AG08396 (cell line): Measurements from ENCODE around the gene HSPA5.
A peak's percentile ranks its signal among the peaks of the same experiment; 100 is the strongest.
"Not testable (repeated sequence)": the region's sequence is repeated elsewhere in the genome, so short reads cannot be mapped to it uniquely, and the experiment has no call there.

Experiments used
- DNase-seq: peaks from one replicate; pipeline ENCODE4 v3.0.0; 2012; ENCODE audit warnings: low spot score, mixed read lengths

The HSPA5 gene

DNA sequence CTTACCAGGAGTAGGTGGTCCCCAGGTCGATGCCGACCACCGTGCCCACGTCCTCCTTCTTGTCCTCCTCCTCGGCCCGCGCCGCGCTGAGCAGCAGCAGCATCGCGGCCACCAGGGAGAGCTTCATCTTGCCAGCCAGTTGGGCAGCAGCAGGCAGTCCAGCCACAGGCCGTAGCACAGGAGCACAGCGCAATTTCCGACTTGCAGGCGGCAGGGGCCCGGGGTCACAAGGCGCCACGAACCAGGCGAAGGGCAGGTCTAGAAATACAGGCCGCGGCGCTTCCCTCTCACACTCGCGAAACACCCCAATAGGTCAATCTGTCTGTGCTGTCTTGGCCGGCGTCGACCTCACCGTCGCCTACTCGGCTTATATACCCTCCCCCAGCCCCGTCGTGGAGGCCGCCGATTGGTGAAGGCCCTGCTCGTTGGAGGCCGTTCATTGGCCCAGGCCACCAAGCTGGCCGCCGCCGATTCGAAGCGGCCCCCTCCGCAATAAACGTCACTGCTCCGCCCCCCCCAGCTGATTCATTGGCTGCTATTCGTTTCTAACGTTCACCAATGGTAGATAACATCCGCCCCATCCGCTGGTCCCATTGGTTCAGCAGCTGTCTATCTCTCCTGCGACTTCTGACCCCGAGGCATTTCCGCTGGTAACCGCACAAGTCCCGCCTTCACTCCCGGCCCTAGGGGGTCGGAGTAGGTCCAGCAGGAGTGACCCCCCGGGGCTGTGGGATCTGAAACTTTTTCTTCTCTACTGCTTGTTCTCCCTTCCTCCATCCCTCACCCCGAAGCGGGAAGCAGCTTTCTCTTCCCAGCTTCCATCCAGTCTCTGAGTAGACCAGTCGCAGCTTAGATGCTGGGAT lies at the start of gene HSPA5:
Gene HSPA5, minus strand, starts transcription at position 344 of the 863 bp plus-strand sequence. Its CDS starts 217 bp downstream, at position 127.
- DNase-seq, result peak; percentile 96

DNA sequence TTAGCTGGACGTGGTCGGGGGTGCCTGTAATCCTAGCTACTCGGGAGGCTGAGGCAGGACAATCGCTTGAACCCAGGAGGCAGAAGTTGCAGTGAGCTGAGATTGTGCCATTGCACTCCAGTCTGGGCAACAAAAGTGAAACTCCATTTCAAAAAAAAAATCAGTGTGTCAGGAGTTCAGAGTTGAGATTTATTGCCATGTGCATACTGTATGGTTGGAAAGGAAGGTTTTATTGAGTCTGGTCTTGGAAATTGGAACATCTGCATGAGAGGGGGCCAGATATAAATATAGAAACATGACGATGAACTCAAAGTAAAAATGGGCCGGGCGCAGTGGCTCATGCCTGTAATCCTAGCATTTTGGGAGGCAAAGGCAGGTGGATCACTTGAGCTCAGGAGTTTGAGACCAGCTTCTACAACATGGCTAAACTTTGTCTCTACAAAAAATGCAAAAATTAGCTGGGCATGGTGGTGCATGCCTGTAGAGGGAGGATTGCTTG lies 45.8 kb upstream of the HSPA5 start:
- not testable (repeated sequence) for DNase-seq

DNA sequence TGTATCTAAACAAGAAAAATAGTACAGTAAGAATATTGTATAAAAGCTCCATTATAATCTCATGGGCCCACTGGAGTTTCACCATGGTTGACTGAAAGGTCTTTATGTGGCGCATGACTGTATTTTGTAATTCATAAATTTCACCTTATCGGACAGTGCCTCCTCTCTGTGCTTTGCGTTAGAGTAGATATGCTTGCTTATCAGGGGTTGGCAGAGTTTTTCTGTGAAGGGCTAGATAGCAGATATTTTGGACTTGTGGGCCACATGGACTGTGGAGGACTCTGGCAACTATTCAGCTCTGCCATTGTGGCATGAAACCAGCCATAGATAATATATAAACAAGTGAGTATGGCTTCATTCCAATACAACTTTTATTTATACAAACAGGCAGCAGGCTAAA lies 43.7 kb upstream of the HSPA5 start:
- no peak for DNase-seq

DNA sequence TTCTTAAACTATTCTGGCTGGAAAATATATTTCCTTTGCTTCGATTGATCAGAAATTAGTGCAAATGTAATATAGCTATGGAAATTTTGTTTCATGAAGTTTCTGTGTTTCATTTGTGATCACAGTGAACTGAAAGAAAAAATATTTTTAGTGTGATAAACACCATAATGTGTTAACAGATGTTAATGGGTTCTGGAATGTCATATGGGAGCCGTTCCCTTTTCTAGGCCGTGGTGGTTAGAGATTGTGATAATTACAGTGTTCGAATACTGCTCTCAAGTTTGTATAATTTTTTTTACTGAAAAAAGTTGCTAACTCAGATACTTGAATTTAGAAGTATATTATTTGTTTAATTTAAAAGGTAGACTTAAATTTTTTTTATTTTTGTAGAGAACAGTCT lies 39.8 kb upstream of the HSPA5 start:
- DNase-seq, result no peak

DNA sequence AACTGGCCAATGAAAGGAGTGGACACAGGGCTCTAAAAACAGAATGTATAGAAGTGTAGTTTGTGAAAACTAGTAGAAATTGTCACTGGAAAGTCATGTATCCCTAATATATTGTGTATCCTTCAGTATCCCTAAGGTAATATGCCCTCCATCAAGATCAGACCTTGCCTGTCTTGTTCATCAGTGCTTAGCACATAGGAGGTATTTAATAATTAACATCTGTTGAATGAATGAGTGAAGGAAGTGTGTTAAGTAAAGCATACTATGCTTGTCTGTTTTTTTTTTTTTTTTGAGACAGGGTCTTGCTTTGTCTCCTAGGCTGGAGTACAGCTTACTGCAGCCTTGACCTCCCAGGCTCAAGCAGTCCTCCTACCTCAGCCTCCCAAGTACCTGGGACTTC lies 36.3 kb upstream of the HSPA5 start:
- DNase-seq, result no peak

DNA sequence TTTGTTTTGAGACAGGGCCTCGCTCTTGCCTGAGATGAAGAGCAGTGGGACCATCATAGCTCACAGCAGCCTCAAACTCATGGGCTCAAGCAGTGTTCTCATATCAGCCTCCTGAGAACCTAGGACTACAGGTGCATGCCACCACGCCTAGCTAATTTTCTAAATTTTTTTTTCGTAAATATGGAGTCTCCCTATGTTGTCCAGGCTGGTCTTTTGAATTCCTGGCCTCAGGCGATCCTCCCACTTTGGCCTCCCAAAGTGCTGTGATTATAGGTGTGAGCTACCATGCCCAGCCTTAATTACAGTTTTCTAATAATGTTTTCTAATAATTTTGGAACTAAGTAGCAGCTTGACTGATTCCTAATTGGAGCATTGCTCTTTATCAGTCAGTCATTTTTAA lies 35.6 kb upstream of the HSPA5 start:
- DNase-seq, result no peak

DNA sequence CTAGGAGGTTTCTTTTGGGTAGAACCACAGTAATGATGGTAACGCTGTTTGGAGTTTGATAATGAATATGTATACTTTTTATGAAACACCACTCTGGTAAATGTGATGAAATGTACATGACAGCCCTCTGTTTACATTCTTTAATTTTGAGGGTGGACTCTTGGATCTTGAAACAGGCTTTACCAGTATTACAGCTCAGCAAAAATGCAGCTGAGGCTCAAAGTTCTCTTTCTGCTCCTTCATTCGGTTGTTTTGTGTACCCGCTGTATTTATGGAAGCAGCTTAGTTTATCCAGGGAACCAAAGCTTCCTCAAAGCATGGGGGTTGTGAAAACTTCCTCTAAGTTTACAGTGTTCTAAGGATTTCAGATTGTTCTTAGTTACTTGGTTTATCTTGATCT lies 31.6 kb upstream of the HSPA5 start:
- peak; percentile 16 for DNase-seq

DNA sequence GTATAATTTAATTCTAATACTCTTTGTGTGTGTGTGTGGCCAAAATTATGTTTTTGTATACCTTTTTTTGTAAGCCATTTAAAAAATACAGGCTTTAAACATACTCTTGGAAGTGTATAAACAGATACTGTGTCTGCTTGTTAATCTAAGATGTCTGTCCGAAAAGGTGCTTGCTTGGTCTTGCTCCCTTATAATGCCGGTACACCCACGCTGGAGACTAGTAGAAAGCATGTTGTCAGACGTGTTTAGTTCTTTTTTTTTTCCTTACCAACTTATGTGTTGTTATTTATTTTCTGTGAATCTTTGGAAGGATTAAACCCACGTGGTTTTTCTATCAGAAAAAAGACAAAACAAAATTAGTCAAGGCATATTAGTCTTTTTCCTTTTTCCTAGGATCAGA lies 29.9 kb upstream of the HSPA5 start:
- no peak for DNase-seq

DNA sequence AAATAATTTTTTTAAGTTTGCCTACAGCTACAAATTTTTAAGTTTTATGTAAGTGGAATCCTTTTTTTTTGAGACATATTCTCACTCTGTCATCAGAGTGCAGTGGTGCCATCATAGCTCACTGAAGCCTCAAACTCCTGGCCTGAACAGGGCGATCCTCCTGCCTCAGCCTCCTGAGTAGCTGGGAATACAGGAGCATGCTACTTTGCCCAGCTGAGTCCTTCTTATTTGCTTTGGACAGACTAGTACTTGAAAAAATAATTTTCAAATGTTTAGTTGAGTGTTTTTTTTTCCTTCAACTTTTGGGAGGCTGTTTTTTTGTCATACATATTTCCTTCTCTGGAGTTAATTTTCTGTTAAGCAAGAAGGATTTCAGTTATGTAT lies 27.9 kb upstream of the HSPA5 start:
- DNase-seq, result no peak

DNA sequence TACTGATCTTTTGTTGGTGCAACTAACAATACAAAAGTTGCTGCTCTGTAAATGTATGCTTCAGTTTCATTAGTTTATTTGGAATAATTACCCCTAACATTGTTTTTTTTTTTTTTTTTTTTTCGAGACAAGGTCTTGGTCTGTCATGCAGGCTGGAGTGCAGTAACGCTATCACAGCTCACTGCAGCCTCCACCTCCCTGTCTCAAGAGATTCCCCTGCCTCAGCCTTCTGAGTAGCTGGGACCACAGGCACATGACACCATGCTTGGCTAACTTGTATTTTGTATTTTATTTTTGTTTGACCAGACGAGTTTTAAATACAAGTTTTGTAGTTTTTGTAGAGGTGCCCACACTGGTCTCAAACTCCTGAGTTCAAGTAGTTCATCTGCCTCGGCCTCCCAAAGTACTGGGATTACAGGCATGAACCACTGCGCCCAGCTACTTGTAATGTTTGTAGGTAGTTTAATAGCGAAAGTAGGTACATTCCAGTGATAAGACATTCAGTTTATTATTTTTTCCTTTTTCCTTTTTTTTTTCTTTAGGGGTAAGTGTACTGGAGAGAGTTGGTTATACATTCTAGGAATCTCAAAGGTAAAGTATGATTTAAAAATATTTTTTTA lies 27.4 kb upstream of the HSPA5 start:
- no peak for DNase-seq

DNA sequence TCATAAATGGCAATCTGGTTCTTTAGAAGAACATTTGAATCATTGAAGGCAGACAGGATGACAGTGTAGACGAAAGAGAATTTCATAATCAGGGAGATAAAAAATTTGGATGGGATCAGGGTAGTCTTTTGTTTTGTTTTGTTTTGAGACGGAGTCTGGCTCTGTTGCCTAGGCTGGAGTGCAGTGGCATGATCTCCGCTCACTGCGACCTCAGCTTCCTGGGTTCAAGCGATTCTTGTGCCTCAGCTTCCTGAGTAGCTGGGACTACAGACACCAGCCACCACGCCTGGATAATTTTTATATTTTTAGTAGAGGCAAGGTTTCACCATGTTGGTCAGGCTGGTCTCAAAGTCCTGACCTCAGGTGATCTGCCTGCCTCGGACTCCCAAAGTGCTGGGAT lies 22.9 kb upstream of the HSPA5 start:
- not testable (repeated sequence) for DNase-seq

DNA sequence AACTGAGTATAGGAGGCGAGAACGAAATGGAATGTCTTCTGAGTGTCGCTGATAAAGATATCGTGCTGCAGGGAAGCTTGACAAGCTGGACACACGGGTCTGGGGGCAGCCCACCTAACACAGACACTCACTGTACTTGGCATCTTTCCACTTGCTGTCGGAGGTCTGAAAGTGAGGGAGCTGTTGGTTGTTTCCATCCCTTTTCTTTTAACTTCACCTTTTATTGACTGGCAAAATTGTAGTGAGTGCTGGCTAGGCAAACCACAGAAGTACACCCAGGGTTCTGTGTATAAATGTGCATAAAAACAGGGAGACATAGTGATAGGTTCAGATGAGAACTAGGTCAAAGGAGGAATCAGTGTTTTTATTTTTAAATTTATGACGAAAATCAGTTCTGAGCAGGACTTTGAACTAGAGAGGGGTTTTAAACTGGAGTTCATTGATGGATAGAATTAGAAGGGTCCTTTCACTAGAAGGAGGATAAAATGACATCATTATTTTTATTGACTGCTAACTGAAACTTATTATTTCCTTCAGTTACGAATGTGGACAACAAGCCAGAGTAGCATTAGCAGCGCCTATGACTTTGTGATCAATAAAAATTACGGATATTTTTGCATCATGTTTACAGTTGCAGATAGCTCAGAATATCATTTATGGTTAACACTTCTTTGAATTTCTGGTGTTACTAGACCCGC lies 21.3 kb upstream of the HSPA5 start:
- peak; percentile 15 for DNase-seq

DNA sequence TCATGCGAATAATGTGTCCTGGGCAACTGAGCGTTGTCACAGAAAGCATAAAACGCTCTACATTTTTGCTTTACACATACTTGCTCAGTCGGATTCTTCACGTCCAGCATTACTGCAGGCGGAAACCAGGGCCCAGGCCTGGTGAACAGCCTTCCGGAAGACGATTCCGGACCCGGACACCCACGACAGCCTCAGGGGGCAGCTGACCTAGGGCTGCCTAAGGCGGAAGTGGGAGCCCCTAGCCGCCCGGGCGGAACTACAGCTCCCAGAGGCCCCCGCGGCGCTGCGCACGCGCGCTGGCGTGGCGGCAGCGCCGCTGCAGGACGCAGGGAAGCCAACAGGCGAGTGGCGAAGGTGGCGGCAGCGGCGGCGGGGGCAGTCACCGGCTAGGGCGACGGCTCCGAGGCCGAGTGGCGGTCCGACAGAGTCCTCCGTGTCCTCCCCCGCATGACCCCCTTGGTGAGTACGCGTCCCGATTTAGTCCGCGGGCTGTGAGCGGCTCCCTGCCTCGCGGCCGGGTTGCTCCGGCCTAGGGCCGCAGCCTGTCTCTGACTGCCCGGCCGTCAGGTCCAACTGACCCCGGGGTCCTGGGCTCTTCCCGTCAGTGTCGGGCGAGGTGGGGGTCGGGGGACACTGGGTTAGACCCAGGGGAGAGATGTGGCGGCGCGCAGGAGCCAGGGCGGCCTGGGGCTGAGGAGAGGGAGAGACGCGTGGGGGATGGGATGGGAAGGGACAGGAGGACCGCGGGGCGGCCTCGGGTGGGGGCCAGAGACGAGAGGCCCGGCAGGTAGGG lies 20.6 kb upstream of the HSPA5 start, which contains the start of gene GAPVD1:
Gene GAPVD1, plus strand, starts transcription at position 326 of the 793 bp plus-strand sequence. CDS start 37,096 bp downstream, outside the sequence.
- peak; percentile 99 for DNase-seq

DNA sequence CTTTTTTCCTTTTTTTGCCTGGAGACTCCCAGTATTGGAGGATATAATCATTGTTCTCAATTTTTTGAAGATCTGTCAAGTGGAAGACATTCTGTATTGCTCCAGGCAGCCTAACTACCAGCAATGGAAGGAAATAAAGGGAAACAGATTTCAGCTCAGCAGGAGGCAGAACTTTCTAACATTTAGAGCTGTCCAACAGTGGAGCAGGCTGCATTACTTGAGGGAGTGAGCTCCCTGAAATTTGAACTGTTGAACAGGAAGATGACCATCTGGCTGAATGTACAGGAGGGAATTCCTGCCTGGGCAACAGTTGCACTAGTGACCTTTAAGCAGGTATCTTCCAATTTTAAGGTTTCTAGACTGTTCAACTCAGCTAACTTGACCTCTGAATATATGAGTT lies 19.4 kb upstream of the HSPA5 start:
- no peak for DNase-seq

DNA sequence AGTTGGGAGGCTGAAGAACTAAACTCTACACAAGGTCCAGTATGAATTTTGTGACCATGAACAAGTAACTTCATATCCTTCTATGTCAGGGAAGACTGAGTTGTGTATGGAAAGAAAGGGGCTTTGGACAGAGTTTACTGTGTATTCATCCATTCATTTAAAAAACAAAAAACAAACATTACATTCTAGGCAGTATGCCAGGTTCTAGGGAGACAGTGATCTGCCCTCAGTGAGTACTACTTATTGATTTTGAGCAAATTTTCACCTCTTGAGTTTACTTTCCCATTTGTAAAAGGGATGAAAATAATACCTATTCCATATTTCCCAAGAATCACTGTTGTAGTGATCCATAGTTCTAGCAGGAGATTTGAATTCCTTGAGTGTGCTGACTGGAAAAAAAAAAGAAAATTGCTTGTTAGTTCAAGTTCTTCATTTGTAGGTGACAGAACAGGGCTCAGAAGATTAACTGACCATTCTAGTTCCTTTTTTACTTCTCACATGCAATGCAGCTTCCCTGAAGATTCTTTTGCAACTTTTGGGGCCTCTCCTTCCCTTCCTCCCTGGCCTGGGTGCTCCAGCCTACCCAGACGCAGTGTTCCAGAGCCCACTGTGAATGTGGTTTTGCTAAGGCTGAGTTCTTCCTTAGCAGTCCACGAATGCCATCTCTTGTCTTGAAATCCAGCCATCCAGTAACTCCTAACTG lies 17.8 kb upstream of the HSPA5 start:
- no peak for DNase-seq

DNA sequence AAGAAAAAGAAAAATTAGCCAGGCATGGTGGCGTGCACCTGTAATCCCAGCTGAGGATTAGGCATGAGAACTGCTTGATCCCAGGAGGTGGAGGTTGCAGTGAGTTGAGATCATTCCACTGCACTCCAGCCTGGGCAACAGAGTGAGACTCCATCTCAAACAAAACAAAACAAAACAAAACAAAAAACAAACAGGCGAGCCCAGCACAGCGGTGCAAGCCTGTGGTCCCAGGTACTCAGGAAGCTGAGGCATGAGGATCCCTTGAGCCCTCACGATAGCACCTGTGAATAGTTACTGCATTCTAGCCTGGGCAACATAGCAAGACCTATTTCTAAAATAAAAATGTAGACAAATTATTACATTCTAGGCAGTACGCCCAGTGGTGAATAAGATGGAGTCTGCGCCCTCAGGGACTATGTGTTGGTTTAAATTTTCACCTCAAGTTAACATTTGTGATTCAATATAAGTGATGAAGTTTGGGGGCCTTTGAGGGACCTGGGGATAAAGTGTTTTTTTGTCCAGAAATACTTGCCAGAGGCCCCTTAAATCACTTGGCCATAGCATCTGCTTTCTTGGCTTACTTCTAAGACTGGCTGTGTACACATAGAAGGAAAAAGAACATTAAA lies 17.1 kb upstream of the HSPA5 start:
- no peak for DNase-seq

DNA sequence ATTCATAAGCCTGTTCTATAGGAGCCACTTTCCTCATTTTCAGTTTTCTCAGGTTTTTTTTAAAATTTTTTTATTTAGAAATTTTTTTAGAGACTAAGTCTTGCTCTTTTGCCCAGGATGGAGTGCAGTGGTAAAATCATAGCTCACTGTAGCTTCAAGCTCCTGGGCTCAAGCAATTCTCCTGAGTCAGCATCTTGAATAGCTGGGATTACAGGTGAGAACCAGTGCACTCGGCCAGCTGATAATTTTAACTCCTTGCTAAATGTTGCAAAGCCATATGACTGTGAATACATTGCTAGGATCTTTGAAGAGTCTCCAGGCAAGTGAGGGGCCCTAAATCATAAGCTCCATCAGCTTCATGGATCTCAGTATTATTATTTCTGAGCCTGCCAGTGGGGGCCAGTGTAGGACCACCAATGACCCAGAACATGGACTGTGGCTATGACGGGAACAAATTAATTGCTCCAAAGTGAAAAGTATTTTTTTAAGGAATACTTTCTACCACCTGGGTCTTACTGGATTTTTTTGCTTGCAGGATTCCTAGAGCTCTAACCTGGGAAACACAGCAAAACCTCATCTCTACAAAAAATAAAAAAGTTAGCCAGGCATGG lies 14.7 kb upstream of the HSPA5 start:
- DNase-seq, result no peak

DNA sequence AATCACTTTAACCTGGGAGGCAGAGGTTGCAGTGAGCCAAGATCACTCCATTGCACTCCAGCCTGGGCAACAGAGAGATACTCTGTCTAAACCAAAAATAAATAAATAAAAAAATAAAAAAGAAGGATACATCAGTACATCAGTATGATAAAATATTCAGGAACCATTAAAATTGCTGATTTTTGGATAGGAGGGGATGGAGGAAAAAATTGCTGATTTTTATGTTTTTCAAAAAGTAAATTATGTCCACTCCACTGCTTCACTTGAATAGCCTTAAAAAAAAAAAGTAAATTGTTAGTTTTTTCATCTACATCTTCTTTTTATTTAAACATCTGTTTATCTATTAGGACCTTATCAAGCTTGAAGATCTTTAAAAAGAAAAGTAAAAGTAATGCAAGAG lies 13.1 kb upstream of the HSPA5 start:
- DNase-seq, result no peak

DNA sequence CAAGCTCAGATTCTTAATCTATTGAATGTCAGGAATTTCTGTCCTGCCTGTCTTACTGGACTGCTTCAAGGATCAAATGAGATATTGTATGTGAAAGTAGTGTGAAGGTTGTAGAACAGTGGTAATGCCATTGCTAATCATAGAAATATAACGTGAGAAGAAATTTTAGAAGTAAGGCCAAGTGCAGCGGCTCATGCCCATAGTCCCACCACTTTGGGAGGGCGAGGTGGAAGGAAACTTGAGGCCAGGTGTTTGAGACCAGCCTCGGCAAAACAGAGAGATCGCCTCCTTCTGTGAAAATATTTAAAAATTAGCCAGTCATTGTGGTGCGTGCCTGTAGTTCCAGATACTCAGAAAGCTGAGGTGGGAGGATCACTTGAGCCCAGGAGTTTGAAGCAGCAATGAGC lies 5.1 kb upstream of the HSPA5 start:
- no peak for DNase-seq

DNA sequence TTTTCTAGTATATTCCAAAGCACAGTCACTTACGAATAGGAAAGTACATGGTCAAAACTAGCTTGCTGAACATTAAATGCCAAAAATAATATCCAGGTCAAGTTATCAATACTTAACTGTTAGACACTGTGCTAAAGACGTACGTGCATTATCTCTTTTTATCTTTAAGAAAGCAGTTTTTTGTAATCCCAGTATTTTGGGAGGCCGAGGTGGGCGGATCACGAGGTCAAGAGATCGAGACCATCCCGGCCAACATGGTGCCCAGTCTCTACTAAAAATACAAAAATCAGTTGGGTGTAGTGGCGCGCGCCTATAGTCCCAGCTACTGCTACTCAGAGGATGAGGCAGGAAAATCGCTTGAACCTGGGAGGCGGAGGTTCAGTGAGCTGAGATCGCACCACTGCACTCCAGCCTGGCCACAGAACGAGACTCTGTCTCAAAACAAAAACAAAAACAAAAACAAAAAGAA lies 2.7 kb upstream of the HSPA5 start:
- DNase-seq, result no peak
